GM21390 (cell line): ENCODE data around the gene GDE1.

ENCODE experiments used
- ATAC-seq: cut with Tn5 transposase; IDR thresholded peaks from one replicate; pipeline ENCODE4 v1.9.1; 2021; ENCODE audit not compliant: unreplicated experiment

The GDE1 gene

DNA sequence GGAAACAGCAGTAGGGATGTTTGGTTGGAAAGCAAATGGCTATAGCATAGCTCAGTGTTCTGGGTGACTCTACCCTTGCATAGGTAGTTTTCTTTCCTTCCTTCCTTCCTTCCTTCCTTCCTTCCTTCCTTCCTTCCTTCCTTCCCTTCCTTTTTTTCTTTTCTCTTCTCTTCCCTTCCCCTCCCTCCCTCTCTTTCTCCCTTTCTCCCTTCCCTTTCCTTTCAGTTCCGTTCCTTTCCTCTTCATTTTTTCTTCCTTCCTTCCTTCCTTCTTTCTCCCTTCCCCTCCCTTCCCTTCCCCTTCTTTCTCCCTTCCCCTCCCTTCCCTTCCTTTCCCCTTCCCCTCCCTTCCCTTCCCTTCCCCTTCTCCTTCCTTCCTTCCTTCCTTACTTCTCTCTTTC, 31.3 kb downstream of the GDE1 start:
- no peak for ATAC-seq

DNA sequence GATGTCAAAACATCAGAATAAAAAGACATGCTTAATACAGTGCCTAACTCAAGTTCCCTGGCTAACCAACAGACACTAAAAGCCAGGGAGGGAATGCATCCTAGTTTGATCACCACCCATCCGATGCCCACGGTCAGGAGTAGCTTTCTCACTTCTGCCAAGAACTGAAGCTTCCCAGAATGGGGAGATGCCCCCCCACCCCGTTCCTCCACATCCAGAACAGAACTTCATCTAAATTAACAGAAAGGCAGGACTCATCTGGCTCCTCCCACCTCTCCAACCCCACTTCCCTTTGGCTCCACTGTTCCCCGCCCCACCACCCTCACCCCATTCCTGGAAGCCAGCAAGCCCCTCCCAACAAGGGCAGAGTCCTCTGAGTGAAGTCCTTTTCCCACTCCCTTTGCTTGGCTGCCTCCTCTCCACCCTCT, 33.7 kb downstream of the GDE1 start:
- ATAC-seq = no peak

DNA sequence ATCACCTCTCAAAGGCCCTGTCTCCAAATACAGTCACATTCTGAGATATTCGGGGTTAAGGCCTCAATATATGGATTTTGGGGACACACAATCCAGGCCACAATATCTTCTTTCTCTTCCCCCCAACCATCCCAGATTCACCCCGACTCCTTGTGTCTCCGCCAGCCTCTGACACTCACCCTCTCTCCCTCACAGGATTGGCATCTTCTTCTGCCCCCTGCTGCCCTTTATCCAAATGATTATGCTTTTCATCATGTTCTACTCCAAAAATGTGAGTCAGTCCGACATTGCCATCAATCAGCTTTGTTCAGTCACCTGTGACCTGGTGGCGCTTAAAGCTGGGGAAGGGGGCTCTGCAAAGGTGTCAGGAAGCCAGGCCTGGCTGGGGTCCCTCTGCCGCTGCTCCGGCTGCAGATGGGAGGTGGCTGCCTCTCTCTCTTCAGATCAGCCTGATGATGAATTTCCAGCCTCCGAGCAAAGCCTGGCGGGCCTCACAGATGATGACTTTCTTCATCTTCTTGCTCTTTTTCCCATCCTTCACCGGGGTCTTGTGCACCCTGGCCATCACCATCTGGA, 35.1 kb downstream of the GDE1 start:
- no peak for ATAC-seq

DNA sequence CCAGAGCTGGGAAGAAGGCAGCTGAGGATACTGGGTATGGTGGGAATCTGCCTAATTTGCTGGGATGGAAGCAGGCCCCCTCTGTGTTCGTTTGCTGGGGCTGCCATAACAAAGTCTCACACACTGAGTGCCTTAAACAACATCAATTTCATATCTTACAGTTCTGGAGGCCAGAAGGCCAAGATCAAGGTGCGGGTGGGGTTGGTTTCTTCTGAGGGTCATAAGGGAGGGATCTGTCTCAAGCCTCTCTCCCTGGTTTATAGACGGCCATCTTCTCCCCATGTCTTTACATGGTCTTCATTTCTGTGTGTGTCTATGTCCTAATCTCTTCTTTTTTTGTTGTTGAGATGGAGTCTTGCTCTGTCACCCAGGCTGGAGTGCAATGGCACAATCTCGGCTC, 35.8 kb downstream of the GDE1 start:
- ATAC-seq = no peak

DNA sequence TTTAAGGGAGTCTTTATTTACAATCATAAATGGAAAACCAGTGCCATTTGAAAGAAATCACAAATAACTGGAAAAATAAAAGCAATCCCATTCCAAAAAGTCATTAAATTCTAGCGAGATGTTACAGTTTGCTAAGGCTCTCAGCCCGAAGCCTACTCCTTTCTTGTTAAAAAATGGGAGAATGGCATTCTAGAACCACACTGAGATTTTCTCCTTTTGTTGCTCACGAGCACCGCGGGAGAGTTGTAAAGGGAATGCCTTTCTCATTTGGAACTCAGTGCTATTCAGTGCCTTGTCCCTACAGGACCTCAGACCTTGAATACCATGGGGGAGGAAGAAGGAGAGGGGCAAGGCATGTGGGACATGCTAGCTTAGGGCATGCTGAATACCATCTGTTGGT, 36.3 kb downstream of the GDE1 start:
- no peak for ATAC-seq

DNA sequence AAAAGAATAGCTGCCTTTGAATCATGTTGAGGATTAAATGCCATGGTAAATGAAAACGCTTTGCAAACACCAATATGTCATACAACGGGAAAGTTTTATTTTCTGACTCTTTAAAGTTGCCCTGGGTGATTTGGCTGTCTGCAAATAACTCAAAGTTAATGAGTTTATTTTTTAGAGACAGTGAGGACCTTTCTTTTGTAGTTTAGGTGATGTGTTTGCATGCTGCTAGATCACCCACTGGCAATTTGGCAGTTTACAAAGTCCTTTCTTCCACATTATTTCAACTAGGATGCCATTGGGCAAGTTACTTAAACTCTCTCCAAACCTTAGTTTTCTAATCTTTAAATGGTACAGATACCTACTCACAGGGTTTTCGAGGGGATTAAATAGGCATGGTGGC, 37.8 kb downstream of the GDE1 start:
- no peak for ATAC-seq

DNA sequence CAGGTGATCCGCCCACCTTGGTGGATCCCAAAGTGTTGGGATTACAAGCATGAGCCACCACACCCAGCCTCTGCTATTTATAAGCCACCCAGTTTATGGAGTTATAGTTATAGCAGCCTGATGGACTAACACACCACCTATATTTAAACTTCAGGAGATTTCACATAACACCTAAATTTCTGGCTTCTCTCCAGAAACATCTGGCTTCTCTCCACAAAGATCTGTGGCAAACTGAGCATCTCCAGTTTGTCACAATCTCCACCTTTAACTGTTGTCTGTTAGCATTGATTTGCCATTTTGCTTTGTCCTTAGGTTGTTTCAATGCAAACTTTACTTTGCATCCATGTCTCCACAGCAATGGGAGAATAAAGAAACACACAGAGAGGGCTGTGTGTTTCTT, 39.6 kb downstream of the GDE1 start:
- ATAC-seq = no peak

DNA sequence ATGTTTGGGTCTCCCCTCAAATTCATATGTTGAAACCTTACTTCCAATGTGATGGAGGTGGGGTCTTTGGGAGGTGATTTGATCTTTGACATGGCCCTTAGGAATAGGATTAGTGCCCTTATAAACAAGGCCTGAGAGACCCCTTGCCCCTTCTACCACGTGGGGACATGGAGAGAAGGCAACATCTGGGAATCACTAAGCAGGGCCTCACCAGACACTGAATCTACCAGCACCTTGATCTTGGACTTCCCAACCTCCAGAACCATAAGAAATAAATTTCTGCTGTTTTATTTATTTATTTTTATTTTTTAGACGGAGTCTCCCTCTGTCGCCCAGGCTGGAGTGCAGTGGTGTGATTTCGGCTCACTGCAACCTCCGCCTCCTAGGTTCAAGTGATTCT, 40.1 kb downstream of the GDE1 start:
- no peak for ATAC-seq

DNA sequence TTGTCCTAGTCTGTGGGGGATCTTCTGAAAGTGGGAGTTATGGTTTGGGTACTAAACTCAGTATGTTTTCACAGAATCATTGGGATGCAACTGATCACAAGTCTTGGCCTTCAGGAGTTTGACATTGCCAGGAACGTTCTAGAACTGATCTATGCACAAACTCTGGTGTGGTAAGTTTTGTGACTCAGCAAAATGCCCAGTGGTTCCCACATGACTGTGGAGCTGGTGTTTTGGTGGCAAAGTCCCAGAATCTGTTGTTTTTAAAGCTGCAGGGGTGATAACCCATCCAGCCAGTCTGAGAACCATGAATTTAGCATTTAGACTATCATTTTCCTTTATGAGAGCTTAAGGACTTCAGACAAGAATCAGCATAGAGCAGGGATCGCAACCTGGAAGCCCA, 40.6 kb downstream of the GDE1 start:
- ATAC-seq = no peak

DNA sequence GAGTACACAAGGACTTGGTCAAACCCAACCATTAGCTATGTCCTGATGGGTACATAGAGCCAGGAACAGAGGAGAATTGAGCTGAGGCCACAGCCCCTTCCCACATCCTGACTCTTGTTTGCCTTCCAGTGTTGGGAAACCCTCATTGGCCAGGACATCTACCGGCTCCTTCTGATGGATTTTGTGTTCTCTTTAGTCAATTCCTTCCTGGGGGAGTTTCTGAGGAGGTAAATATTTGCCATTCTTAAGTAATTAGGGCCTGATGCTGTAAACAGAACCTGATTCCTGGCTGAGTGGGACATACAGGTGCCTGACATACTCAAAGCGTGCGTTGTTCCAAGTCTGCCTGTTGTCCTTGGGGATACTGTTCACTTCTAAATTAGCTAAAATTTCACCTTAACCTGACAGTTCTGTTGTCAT, 42.6 kb downstream of the GDE1 start:
- ATAC-seq = no peak

DNA sequence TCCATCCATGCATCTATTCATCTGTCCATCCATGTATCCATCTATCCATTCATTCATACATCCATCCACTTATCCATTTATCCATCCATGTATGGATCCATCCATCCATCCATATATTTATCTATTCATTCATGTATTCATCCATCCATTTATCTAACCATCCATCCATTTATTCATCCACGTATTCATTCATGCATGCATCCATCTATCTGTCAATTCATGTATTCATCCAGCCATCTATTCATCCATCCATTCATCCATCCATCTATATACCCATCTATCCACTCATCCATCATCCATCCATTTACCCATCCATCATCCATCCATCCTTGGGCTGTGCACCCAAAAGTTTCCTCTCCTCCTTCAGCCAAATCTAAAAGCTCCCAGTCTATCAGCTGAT, 43.4 kb downstream of the GDE1 start:
- ATAC-seq = no peak

DNA sequence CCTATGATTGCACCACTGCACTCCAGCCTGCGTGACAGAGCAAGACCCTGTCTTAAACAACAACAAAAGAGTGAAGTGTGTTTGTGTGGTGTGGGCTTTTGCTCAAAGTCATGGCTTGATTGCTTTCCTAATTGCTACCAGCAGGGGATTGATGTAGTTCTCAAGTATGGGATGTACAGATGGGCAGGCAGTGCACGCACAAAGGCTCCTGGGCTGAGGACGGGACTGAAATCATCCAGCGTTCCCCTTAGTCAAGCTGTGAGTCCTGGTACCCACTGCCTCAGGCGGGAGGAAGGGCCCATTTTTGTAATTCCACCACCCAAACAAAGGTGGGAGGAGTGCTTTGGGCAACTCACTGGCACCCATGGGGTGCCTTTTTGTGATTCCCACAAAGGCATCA, 47.3 kb downstream of the GDE1 start:
- ATAC-seq = no peak

DNA sequence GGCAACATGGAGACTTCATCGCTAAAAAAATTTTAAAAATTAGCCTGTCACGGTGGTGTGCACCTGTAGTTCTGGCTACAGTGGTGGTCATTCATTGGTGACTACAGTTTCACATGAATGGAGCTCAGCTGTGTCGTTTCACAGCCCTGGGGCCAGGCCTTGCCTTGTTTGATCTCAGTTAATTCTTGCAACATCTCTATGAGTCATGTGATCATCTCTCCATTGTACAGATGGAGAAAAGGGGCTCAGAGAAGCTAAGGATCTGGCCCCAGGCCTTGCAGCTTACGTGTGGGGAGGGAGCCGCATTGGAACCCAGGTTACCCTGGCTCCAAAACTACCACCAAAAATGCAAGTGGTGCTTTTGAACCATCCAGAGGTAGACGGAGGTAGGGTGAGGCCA, 49.4 kb downstream of the GDE1 start:
- ATAC-seq = no peak

DNA sequence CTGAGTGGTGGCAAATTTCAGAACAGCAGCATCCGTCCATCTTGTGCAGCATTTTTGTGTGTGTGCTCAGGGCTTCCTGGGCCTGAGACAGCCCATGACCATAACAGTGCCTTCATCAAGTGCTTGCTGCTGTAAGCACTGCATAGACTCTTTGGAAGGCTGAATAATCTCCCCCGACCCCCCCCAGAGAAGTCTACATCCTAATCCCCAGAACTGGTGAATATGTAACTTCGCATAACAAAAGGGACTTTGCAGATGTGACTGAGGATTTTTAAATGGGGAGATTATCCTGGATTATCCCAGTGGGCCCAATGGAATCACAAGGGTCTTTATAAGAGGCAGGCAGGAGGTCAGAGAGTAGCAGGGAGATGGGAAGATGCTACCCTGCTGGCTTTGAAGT, 53.6 kb downstream of the GDE1 start:
- ATAC-seq = no peak

DNA sequence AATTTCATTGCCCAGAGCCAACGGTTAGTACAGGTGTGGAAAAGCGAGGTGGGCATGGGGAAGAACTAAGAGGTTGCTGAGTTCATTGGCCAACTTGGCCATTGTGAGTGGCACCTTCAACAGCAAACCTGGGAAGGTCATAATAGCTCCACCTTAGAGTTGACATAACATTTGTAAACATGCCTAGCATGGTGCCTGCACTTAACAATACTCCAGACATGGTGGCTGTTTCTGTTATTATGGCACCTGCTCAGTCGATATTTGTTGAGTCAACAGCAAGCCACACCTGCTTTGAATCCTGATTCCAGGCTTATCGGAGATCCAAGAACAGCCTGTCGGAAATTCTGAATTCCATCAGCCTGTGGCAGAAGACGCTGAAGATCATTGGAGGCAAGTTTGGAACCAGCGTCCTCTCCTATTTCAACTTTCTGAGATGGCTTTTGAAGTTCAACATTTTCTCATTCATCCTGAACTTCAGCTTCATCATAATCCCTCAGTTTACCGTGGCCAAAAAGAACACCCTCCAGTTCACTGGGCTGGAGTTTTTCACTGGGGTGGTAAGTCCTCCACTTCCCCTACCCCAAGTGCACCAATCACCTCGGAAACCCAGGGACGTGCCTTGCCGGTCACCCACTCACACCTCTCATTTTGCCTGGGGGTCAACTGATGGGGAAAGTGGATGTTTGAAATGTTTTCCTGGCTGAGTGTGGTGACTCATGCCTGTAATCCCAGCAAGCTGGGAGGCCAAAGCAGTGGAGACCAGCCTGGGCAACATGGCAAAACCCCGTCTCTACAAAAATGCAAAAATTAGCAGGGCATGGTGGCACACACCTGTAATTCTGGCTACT, 58.2 kb downstream of the GDE1 start:
- ATAC-seq = no peak

DNA sequence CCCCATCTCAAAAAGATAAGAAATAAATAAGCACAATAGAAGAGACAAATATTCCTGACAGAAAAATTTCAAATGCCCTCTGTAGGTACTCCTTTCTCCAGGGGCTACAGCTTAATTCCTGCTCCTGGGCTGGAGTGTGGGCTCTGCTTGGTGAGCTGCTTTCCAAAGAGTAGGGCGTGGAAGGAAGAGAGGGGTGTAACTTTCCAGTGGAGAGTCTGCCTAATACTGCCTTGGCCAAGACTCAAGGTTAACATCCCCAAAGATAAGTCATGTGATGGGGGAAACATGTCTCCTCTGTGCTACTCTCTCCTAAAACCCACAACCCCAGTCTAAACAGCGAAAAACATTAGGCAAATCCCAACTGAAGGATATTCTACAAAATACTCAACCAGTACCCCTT, 61.5 kb downstream of the GDE1 start:
- ATAC-seq = no peak

DNA sequence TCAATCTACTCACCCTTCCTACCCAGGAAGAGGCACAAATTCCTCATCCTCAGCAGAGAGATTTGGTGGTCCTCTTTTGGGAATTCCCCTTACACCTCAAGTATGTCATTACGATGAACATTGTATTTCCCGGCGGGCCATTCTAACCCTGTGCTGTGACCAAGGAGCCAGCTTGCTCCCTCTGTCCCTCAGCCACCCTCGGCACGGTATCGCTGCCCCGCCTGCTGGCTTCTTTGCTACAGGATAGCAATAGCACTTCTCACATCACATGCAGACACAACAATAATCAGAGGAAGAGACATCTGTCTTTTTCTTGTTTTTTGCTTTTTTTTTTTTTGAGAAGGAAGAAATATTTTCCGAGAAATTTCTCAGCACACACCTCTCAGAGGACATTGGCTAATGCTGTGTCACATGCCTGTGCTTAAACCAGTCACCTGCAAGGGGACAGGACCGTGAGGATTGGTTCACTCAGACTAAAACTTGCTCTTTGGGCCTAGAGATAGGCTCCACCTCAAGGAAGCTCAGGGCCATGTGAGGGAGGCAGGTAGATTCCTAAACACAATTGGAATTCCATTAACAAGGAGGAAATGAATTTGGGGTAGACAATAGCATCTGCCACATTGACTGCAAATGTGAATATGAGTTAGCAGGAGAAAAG, 63.0 kb downstream of the GDE1 start:
- ATAC-seq = no peak
